Stimulated activated naive CD8-positive, alpha-beta T cell treated with anti-CD3 and anti-CD28 coated beads, Interleukin-15, amount 100 ng/mL, for 72 hours (primary cell): ENCODE results near the gene FUT8.
A peak's percentile ranks its signal among the peaks of the same experiment; 100 is the strongest.

Experiments used
- ATAC-seq: fragments of 150-1000 bp; cut with Tn5 transposase; 2 replicates; pipeline ENCODE4 v1.10.0; 2021; ENCODE audit warnings: mild to moderate bottlenecking, moderate library complexity
- DNase-seq, 2 donors: peaks; one replicate each; pipeline ENCODE4 v3.0.0; 2021 to 2022
- H3K27ac Mint-ChIP-seq, 2 donors: one replicate each; pipeline ENCODE4 v1.8.0; 2022; ENCODE audit warnings: mild to moderate bottlenecking in 2 of 2, mixed read lengths in 2 of 2, moderate library complexity in 2 of 2
- H3K27me3 Mint-ChIP-seq: one replicate; pipeline ENCODE4 v1.8.0; 2022; ENCODE audit warnings: mixed read lengths
- H3K4me1 Mint-ChIP-seq: one replicate; pipeline ENCODE4 v1.8.0; 2022; ENCODE audit warnings: mild to moderate bottlenecking, mixed read lengths
- H3K4me3 Mint-ChIP-seq, 2 donors: one replicate each; pipeline ENCODE4 v1.8.0; 2022; ENCODE audit warnings: mild to moderate bottlenecking in 2 of 2, mixed read lengths in 2 of 2, moderate library complexity in 1 of 2
- H3K9me3 Mint-ChIP-seq, 2 donors: one replicate each; pipeline ENCODE4 v1.8.0; 2022; ENCODE audit warnings: mixed read lengths in 2 of 2

FUT8 gene

GRCh38 chr14:65574611-65575010 lies 162.1 kb downstream of the FUT8 start:
- no peak overlapping the region for H3K27ac Mint-ChIP-seq
- H3K4me3 Mint-ChIP-seq: no peak overlapping the region
- no peaks in the 10 kb centered on the region for H3K27me3 Mint-ChIP-seq
- no peak for ATAC-seq
- H3K9me3 Mint-ChIP-seq: no peaks in the 10 kb centered on the region
- peaks cover 6% of the 10 kb centered on the region for H3K4me1 Mint-ChIP-seq
- DNase-seq: no peak

GRCh38 chr14:65575389-65575788 lies 162.9 kb downstream of the FUT8 start:
- ATAC-seq (no peak), DNase-seq (no peak)
- H3K27me3 Mint-ChIP-seq: no peaks in the 10 kb centered on the region
- H3K4me3 Mint-ChIP-seq: no peak overlapping the region
- peaks cover 6% of the 10 kb centered on the region for H3K4me1 Mint-ChIP-seq
- no peaks in the 10 kb centered on the region for H3K9me3 Mint-ChIP-seq
- no peak overlapping the region for H3K27ac Mint-ChIP-seq

GRCh38 chr14:65580973-65581372 lies 168.4 kb downstream of the FUT8 start:
- H3K27ac Mint-ChIP-seq: no peak overlapping the region
- H3K9me3 Mint-ChIP-seq: no peaks in the 10 kb centered on the region
- DNase-seq (no peak), ATAC-seq (no peak)
- peaks cover 10% of the 10 kb centered on the region for H3K4me1 Mint-ChIP-seq
- H3K4me3 Mint-ChIP-seq: no peak overlapping the region
- no peaks in the 10 kb centered on the region for H3K27me3 Mint-ChIP-seq

- peaks cover 11% of the 10 kb centered on the region for H3K4me1 Mint-ChIP-seq
- no peak overlapping the region for H3K27ac Mint-ChIP-seq
- DNase-seq: no peak
- H3K27me3 Mint-ChIP-seq: no peaks in the 10 kb centered on the region
- ATAC-seq: no peak
- no peak overlapping the region for H3K4me3 Mint-ChIP-seq
- H3K9me3 Mint-ChIP-seq: no peaks in the 10 kb centered on the region
Observed at GRCh38 chr14:65581378-65581777, 168.8 kb downstream of the FUT8 start.

GRCh38 chr14:65581799-65582198 lies 169.3 kb downstream of the FUT8 start:
- Mint-ChIP-seq H3K4me1 (peaks cover 11% of the 10 kb centered on the region), H3K9me3 (no peaks in the 10 kb centered on the region), H3K27me3 (no peaks in the 10 kb centered on the region), H3K27ac (no peak overlapping the region), H3K4me3 (no peak overlapping the region)
- no peak for DNase-seq
- no peak for ATAC-seq

- H3K9me3 Mint-ChIP-seq: peaks cover 0 to 4% of the 10 kb centered on the region in 2 donors
- no peak overlapping the region for H3K4me3 Mint-ChIP-seq
- no peak for DNase-seq
- ATAC-seq: no peak
- H3K27me3 Mint-ChIP-seq: no peaks in the 10 kb centered on the region
- H3K4me1 Mint-ChIP-seq: peaks cover 19% of the 10 kb centered on the region
- H3K27ac Mint-ChIP-seq: no peak overlapping the region
Observed at GRCh38 chr14:65585216-65585615, 172.7 kb downstream of the FUT8 start.

GRCh38 chr14:65588426-65589140 lies 176.1 kb downstream of the FUT8 start:
- DNase-seq (no peak), ATAC-seq (no peak)
- Mint-ChIP-seq H3K27ac (no peak overlapping the region), H3K9me3 (peaks cover 0 to 4% of the 10 kb centered on the region in 2 donors), H3K4me3 (no peak overlapping the region), H3K27me3 (no peaks in the 10 kb centered on the region), H3K4me1 (peaks cover 19% of the 10 kb centered on the region)

GRCh38 chr14:65594153-65594881 lies 181.8 kb downstream of the FUT8 start:
- peak overlapping the region in 1 of 2 donors; percentile 2 for H3K27ac Mint-ChIP-seq
- H3K4me3 Mint-ChIP-seq: no peak overlapping the region
- peaks cover 5% of the 10 kb centered on the region for H3K4me1 Mint-ChIP-seq
- DNase-seq (no peak), ATAC-seq (no peak)
- no peaks in the 10 kb centered on the region for H3K27me3 Mint-ChIP-seq
- no peaks in the 10 kb centered on the region for H3K9me3 Mint-ChIP-seq

GRCh38 chr14:65594882-65595237 lies 182.3 kb downstream of the FUT8 start:
- ATAC-seq (no peak), DNase-seq (no peak)
- no peaks in the 10 kb centered on the region for H3K27me3 Mint-ChIP-seq
- no peak overlapping the region for H3K27ac Mint-ChIP-seq
- H3K9me3 Mint-ChIP-seq: no peaks in the 10 kb centered on the region
- no peak overlapping the region for H3K4me3 Mint-ChIP-seq
- peaks cover 2% of the 10 kb centered on the region for H3K4me1 Mint-ChIP-seq

GRCh38 chr14:65599375-65599774 lies 186.8 kb downstream of the FUT8 start:
- H3K9me3 Mint-ChIP-seq: no peaks in the 10 kb centered on the region
- ATAC-seq (no peak), DNase-seq (no peak)
- H3K4me1 Mint-ChIP-seq: no peaks in the 10 kb centered on the region
- no peak overlapping the region for H3K4me3 Mint-ChIP-seq
- no peaks in the 10 kb centered on the region for H3K27me3 Mint-ChIP-seq
- no peak overlapping the region for H3K27ac Mint-ChIP-seq

- DNase-seq (no peak), ATAC-seq (no peak)
- Mint-ChIP-seq H3K27ac (no peak overlapping the region), H3K4me3 (no peak overlapping the region), H3K4me1 (peaks cover 6% of the 10 kb centered on the region), H3K9me3 (no peaks in the 10 kb centered on the region), H3K27me3 (no peaks in the 10 kb centered on the region)
Observed at GRCh38 chr14:65600742-65601141, 188.2 kb downstream of the FUT8 start.

GRCh38 chr14:65604535-65604934 lies 192.0 kb downstream of the FUT8 start:
- no peak for ATAC-seq
- no peaks in the 10 kb centered on the region for H3K27me3 Mint-ChIP-seq
- no peak for DNase-seq
- H3K9me3 Mint-ChIP-seq: no peaks in the 10 kb centered on the region
- H3K4me1 Mint-ChIP-seq: peaks cover 6% of the 10 kb centered on the region
- H3K27ac Mint-ChIP-seq: no peak overlapping the region
- no peak overlapping the region for H3K4me3 Mint-ChIP-seq

GRCh38 chr14:65604936-65605335 lies 192.4 kb downstream of the FUT8 start:
- Mint-ChIP-seq H3K27me3 (no peaks in the 10 kb centered on the region), H3K9me3 (no peaks in the 10 kb centered on the region), H3K4me1 (peaks cover 6% of the 10 kb centered on the region), H3K4me3 (no peak overlapping the region), H3K27ac (no peak overlapping the region)
- no peak for DNase-seq
- no peak for ATAC-seq

- Mint-ChIP-seq H3K27ac (no peak overlapping the region), H3K27me3 (no peaks in the 10 kb centered on the region), H3K9me3 (no peaks in the 10 kb centered on the region), H3K4me3 (no peak overlapping the region), H3K4me1 (peaks cover 6% of the 10 kb centered on the region)
- DNase-seq: no peak
- ATAC-seq: no peak
Observed at GRCh38 chr14:65606460-65606859, 193.9 kb downstream of the FUT8 start.

- no peak overlapping the region for H3K27ac Mint-ChIP-seq
- ATAC-seq (no peak), DNase-seq (no peak)
- no peaks in the 10 kb centered on the region for H3K27me3 Mint-ChIP-seq
- H3K4me1 Mint-ChIP-seq: peaks cover 4% of the 10 kb centered on the region
- H3K4me3 Mint-ChIP-seq: no peak overlapping the region
- no peaks in the 10 kb centered on the region for H3K9me3 Mint-ChIP-seq
Observed at GRCh38 chr14:65613131-65613650, 200.7 kb downstream of the FUT8 start.

- ATAC-seq: peak; percentile 78
- Mint-ChIP-seq H3K27me3 (no peaks in the 10 kb centered on the region), H3K4me3 (no peak overlapping the region), H3K27ac (peak overlapping the region in 1 of 2 donors; percentile 52), H3K4me1 (peaks cover 8% of the 10 kb centered on the region), H3K9me3 (no peaks in the 10 kb centered on the region)
- no peak for DNase-seq
Observed at GRCh38 chr14:65618996-65619395, 206.5 kb downstream of the FUT8 start.
